Limb (tissue), 2 donors: Measurements from ENCODE around the gene CLEC4G.
"Not testable (repeated sequence)": the region's sequence is repeated elsewhere in the genome, so short reads cannot be mapped to it uniquely, and the experiment has no call there.

Experiments
- DNase-seq, 2 donors: peaks; one replicate each; pipeline ENCODE4 v3.0.0-alpha.2; 2016; ENCODE audit errors: extremely low spot score in 2 of 2

Gene CLEC4G

GRCh38 chr19:7746903-7747884 lies 15.3 kb upstream of the CLEC4G start, which contains the start of gene CD209:
TSS of gene CD209 (minus strand) at chr19:7747534. CDS start at chr19:7747511, 23 bp downstream.
- DNase-seq: no peak

DNA sequence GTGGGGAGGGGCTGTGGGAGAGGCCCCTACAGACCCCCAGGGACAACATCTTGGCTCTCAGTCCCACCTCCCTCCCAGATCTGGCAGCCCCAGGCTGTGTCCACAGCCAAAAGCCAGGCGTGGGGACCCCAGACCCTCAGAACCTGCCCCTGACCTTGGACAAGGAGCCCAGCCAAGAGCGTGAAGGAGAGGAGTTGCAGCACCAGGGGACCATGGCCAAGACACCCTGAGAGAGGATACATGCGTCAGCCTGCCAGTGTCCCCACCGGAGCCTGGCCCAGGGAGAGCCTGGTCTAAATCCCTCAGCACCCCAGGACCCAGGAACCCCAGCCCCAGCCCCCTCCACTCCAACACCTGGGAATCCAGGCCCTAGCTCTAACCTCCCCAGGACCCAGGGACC lies 14.4 kb upstream of the CLEC4G start:
- DNase-seq: not testable (repeated sequence)

DNA sequence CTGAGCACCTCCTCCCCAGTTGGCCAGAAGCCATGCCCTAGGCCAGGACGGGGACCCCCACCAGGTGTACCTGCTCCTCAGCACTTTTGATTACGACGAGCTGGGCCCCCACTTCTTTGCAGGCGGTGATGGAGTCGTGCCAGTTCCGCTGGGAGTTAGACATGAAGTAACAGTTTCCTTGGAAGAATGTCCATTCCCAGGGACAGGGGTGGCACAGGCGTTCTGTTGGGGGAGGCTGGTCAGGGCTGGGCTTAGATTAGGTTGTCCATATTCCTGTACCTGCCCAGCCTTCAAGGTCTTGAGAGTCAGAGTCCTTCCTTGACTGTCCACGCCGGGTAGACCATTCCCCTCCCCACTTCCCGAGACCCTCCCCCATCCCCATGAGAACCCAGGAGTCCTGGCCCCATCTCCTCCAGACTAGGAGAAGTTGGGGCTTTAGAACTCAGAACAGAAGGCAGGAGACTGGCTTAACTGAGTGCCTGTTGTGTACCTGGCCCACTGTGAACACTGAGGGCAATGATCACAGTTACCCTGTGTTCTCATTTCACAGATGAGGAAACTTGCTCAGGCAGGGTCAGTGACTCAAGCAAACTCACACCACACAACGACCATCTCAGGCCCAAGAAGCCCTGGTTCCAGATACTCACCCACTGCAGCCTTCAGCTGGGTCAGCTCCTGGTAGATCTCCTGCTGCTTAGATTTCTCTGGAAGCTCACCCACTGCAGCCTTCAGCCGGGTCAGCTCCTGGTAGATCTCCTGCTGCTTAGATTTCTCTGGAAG lies 13.2 kb upstream of the CLEC4G start:
- no peak for DNase-seq

DNA sequence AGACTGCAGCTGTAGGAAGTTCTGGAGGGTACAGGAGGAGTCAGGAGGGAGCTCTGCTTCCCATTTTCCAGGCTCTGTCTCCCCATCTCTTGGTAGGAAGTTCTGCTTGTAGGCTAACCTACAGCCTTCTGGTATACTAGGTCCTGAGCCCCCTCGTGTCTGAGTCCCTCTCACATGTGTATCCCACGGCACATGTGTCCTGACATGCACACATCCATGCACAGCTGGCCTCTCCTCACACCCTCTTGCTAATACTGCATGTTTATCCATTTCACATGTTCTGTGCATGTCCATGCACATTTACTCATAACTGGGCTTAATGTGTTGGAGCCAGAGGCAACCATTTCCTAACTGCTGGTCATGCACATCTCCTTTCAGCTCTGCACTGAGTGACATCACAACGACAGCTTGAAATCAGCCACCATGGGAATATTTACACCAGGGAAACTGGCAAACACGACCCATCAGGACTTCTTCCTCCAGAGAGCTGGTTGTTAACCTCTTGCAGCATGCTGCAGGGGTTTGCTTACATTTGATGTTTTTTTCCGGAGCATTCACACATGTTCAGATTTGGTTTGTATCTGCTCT lies 12.4 kb upstream of the CLEC4G start:
- DNase-seq: no peak

- no peak for DNase-seq
Measured at GRCh38 chr19:7743425-7743841, 11.5 kb upstream of the CLEC4G start.

- DNase-seq: no peak
Measured at GRCh38 chr19:7742991-7743390, 11.1 kb upstream of the CLEC4G start.

- no peak for DNase-seq
Measured at GRCh38 chr19:7742575-7742974, 10.7 kb upstream of the CLEC4G start.

GRCh38 chr19:7740682-7741054 lies 8.8 kb upstream of the CLEC4G start:
- no peak for DNase-seq

DNA sequence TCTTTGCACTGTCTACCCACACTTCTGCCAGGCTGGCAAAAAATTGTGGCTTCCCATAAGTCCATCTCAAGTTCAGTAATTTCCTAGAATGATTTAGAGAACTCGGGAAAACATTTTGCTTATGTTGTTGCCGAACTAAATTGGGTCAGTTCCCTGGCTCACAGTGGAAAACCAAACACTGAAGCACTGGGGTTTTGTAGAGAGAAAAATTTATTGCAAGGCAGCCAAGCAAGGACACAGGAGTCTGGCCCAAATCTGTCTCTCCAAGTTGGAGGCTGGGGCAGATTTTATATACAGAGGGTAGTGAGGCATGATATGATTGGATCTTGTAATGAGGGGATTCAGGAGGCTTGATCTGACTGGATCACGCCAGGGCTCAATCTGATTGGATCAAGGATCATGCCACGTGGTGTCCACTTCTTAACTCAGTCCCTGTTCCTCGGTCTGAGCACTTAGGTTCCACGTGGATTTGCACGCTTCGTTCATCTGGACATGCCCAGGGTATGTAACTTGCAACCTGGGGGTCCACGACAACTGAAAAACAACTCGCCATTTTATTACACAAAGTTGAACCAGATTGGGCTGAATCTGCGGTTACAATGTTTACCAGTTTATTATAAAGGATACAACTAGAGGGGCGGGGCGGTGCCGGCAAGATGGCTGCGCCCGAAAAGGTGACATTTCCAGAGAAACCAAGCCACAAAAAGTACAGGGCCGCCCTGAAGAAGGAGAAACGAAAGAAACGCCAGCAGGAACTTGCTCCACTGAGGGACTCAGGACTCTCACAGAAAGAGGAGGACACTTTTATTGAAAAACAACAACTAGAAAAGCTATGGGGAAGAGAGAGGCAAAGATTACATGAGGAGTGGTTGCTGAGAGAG lies 8.1 kb upstream of the CLEC4G start:
- no peak for DNase-seq

DNA sequence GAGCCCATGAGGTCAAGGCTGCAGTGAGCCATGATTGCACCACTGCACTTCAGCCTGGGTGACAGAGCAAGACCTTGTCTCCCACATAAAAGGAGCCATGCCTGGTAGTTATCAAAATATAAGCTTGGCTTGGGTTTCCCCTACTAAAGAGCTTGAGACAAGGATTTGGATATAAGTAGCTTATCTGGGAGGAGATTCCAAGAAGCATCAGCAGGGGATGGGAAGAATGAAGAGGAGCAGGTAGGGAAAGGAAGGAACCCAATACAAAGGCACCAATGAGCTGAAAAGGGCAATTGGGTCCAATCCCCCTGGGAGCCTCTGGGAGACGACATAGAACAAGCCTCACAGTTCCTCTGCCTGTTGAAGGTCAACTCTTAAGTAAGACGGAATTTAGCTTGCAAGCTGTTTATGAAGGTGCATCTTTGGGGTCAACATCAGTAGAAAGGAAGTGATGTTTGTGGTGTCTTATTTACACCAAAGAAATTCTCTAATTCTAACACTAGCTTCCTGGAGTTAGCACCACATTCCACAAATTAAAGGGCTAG lies 7.4 kb upstream of the CLEC4G start:
- DNase-seq: no peak

GRCh38 chr19:7738023-7738422 lies 6.1 kb upstream of the CLEC4G start:
- no peak for DNase-seq

DNA sequence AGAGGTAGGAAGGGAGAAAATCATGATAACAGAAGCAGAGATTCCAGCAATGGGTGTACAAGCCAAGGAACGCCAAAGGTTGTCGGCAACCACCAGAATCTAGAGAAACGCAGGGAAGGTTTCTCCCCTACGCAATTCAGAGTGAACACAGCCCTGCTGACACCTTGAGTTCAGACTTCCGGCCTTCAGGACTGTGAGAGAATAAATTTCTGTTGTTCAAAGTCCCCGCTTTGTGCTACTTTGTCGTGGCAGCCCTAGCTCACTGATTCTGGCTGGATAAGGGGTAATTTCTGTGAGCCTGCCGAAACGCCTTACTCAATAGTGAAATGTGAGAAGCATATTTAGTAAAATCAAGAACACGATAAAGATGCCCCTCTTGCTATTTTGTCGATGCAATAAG lies 5.3 kb upstream of the CLEC4G start:
- no peak for DNase-seq

GRCh38 chr19:7736148-7736547 lies 4.2 kb upstream of the CLEC4G start:
- DNase-seq: no peak

DNA sequence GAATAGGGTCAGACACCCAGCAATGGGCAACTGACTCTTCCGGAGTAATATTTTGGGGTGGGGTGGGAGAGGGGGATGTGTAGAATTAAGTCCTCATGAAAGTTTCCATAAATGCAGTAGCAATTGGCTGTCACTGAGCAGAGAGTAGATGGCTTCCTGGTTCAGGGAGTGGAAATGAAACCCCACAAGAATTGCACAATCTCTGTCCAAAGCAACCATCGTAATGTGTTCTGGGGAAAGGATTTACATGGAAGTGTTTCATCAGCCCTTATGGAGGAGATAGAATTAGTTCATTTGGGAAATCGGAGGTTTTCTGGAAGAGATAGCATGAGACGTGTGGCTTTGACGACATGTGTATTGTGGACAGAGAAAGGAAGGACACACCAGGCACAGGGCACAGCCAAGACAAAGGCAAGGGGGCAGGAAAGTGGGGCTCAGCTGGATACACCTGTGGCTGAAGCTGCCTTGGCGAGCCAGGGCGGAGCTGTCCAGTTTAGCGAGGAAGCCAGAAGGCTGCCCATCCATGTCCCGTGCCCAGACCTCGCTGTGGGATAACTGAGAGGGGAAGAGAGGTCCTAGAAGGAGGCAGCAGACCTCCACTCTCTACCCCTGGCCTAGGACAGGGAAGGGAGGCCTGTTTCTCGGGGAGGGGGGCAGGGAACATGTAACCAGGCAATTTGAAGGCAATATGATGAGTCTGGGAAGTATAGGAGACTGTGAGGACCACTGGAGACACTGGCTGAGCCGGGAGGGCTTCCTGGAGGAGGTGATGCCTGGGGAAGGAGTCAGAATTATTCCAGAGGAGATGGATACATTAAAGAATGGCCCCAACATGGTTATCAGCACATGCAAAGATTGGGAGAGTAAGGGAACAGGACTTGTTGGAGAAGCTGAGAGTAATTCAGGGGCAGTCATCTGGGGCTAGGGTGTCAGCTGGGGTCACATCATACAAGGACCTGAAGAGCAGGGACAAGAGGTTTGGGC lies 2.6 kb upstream of the CLEC4G start:
- DNase-seq: no peak

- no peak for DNase-seq
Measured at GRCh38 chr19:7733376-7733775, 1.5 kb upstream of the CLEC4G start.

- DNase-seq: no peak
Measured at GRCh38 chr19:7731615-7732014, 295 bp downstream of the CLEC4G start.

DNA sequence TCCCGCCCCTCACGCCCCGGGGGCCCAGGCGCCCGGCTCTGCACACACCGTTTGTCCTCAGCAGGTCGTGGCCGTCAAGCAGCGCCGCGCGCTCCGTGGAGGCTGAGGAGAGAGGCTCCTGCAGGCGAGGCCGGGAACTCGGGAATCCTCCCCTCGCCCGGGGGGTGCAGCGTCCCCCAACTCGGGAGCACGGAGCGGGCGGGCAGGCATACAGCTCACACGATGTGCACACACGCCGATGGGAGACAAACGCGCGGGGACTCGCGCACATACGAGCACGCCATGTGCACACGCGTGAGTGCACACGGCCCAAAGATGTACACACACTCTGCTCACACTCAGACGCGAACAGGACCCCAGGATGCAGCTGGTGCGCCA lies 703 bp downstream of the CLEC4G start:
- no peak for DNase-seq

DNA sequence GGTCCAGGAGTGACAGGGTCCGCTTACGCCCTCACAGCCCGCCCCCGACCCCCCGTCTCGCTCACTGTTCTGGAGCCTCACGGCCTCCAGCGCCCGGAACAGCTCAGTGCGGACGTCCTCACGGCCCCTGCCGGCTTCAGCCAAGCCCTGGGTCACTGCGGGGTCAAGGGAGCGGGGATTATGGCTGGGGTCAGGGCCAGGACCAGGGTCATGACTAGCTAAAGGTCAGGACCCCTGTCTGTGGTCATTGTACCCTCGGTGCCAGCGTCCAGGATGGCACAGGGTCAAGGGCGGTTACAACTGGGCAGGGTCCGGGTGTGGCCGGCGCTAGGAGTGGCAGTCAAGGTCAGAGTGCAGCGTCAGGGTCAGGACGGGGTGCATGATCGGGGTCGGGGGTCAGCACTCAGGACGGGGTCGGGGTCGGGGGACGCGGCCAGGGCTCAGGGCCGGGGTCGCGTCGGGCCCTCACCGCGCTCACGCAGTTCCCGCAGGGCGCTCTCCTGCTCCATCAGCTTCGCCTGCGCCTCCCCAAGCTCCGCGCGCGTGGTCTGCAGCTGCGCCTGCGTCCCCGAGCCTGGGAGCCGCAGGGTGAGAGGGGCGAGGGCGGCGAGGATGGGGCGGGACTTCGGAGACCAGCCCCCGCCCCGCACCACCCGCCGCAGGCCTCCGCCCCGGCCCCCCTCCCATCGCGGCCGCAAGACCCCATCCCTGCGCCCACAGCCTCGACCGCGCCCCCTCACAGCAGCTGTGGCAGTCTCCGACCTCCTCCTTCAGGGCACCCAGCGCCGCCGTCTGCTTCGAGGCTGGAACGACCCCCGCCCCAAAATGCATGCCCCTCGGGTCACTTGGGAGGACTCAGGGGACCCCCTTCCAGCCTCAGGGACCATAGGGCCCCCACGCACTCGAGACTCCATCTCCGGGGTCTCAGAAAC lies 1.4 kb downstream of the CLEC4G start:
- DNase-seq: no peak
